Suprapubic skin (tissue), 4 donors: Measurements from ENCODE around the gene BORCS6. TPM values are rescaled to one million over a fixed set of nuclear protein-coding genes. Genes with fewer than 3 reads are reported as not detected.

Experiments
- DNase-seq, 2 donors: peaks; one replicate each; pipeline ENCODE4 v3.0.0-alpha.2; 2019; ENCODE audit warnings: low spot score in 2 of 2
- H3K27ac ChIP-seq: fragments of 200-600 bp; sonication (generic); one replicate; pipeline ENCODE4 v1.5.1; 2019
- H3K27me3 ChIP-seq: fragments of 200-600 bp; sonication (generic); one replicate; pipeline ENCODE4 v1.5.1; 2019
- H3K36me3 ChIP-seq: fragments of 200-600 bp; sonication (generic); one replicate; pipeline ENCODE4 v1.5.1; 2019
- H3K4me1 ChIP-seq: fragments of 200-600 bp; sonication (generic); one replicate; pipeline ENCODE4 v1.5.1; 2019
- H3K4me3 ChIP-seq: fragments of 200-600 bp; sonication (generic); one replicate; pipeline ENCODE4 v1.5.1; 2019; ENCODE audit warnings: mild to moderate bottlenecking
- H3K9me3 ChIP-seq: fragments of 200-600 bp; sonication (generic); one replicate; pipeline ENCODE4 v1.5.1; 2019
- EP300 ChIP-seq: sonication (generic); formaldehyde crosslinking; IDR thresholded peaks from one replicate; pipeline ENCODE4 v1.6.1; 2017; ENCODE audit warnings: antibody characterized with exemption
- POLR2A ChIP-seq, 2 donors: fragments of 450-650 bp; IDR thresholded peaks; one replicate each; pipeline ENCODE4 v1.6.1; 2017; ENCODE audit warnings: antibody characterized with exemption in 2 of 2, mild to moderate bottlenecking in 2 of 2, moderate library complexity in 2 of 2
- POLR2AphosphoS5 ChIP-seq, 3 donors: sonication (generic); formaldehyde crosslinking; IDR thresholded peaks; one replicate each; pipeline ENCODE4 v1.6.1; 2017; ENCODE audit warnings: antibody characterized with exemption in 3 of 3
- WGBS: methylation state at CpG from one replicate; pipeline ENCODE4 v1.1.5; 2018; 5-methylcytosine and 5-hydroxymethylcytosine counted together
- total RNA-seq, 4 donors: library from RNA; depleted of rRNA; stranded (reverse); fragments of >200 nt; gene quantifications; one replicate each; pipeline ENCODE4 v1.1.0, GENCODE V29; 2016
- TF ChIP-seq, protein P1 (sequence below), 2 donors: fragments of 200-600 bp in 1 of 2; fragments of 450-650 bp in 1 of 2; sonication (generic) in 1 of 2; IDR thresholded peaks; one replicate each; pipeline ENCODE4 v1.5.1; 2016 to 2019; ENCODE audit warnings: antibody characterized with exemption in 2 of 2, mild to moderate bottlenecking in 1 of 2, moderate library complexity in 1 of 2

BORCS6 gene
- total RNA-seq, 4 donors from 2014 or later: 8.1 to 10.6 (median 9.9) TPM

DNA sequence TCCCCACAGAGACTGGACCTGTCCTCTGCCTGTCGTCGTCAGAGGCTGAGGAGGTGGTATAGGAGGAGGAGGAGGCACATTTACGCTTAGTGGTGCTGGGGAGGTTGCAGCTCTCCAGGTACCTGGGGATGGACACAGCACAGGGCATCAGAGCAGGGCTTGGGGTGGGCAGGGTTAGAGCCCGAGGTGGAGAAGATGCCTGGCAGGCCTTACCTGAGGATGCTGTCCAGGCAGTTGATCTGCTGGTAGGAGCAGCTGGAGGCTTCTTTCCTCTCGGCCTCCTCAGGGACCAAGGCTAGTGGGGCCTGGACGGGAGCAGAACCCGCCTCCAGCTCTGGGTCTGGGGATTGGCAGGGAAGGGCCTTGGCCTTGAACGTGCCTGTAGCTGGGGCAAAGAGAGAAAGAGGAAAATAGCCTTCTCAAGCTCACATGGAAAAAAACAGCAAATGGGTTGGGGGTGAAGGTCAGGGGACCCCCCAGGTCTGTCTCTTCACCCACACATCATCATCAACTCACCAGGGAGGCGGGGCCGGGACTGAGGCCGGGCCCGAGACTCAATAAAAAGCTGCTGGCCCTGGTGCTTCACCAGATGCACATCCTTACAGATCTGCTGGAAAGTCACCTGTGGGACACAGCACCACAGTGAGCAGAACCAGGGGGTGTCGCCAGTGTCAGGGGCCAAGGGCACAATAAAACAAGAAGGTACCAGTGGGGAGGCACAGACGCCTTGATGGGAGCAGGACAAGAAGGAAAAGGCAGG, 43.4 kb downstream of the BORCS6 start:
- 91% methylated on average over 14 of the region's 14 CpGs for WGBS
- no peak for TF ChIP-seq POLR2AphosphoS5 (IDR thresholded peaks at IDR 0.05)
- no peak for TF ChIP-seq EP300
- no peak for TF ChIP-seq POLR2A (IDR thresholded peaks at IDR 0.05)
- TF ChIP-seq, protein P1, sequence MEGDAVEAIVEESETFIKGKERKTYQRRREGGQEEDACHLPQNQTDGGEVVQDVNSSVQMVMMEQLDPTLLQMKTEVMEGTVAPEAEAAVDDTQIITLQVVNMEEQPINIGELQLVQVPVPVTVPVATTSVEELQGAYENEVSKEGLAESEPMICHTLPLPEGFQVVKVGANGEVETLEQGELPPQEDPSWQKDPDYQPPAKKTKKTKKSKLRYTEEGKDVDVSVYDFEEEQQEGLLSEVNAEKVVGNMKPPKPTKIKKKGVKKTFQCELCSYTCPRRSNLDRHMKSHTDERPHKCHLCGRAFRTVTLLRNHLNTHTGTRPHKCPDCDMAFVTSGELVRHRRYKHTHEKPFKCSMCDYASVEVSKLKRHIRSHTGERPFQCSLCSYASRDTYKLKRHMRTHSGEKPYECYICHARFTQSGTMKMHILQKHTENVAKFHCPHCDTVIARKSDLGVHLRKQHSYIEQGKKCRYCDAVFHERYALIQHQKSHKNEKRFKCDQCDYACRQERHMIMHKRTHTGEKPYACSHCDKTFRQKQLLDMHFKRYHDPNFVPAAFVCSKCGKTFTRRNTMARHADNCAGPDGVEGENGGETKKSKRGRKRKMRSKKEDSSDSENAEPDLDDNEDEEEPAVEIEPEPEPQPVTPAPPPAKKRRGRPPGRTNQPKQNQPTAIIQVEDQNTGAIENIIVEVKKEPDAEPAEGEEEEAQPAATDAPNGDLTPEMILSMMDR (IDR thresholded peaks at IDR 0.05): no peak
- peaks cover 97% of the 10 kb centered on the region for H3K36me3 ChIP-seq
- H3K27ac ChIP-seq: no peak overlapping the region
- peak in 1 of 2 donors; percentile 67 for DNase-seq
- H3K27me3 ChIP-seq: no peaks in the 10 kb centered on the region
- peaks cover 44% of the 10 kb centered on the region for H3K4me1 ChIP-seq
- H3K9me3 ChIP-seq: no peaks in the 10 kb centered on the region
- H3K4me3 ChIP-seq: no peak overlapping the region

DNA sequence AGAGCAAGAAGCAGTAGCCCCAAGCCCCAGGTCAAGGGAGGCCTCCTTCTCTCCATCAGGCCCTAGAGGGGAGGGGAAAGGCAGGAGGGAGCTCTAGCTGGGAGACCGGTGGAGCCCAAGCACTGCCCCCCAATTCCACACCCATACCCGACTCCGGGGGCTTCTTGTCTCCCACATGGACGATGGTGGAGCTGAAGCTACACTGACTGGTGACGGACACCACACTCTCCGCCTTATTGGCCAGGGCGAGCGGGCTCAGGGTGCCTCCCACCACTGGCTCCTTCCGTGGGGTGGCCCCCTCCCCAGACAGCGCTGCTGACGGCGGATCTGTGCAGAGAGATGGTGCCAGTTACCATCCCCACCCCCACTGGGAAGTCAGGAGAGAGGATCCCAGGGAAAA, 44.2 kb downstream of the BORCS6 start:
- peaks cover 100% of the 10 kb centered on the region for H3K36me3 ChIP-seq
- DNase-seq: peak in 1 of 2 donors; percentile 67
- TF ChIP-seq, protein P1 (IDR thresholded peaks at IDR 0.05): no peak
- no peak for TF ChIP-seq POLR2AphosphoS5 (IDR thresholded peaks at IDR 0.05)
- TF ChIP-seq POLR2A (IDR thresholded peaks at IDR 0.05): no peak
- no peak for TF ChIP-seq EP300
- H3K27ac ChIP-seq: no peak overlapping the region
- H3K9me3 ChIP-seq: no peaks in the 10 kb centered on the region
- WGBS: 90% methylated on average over 9 of the region's 12 CpGs
- no peaks in the 10 kb centered on the region for H3K27me3 ChIP-seq
- peaks cover 39% of the 10 kb centered on the region for H3K4me1 ChIP-seq
- H3K4me3 ChIP-seq: no peak overlapping the region

DNA sequence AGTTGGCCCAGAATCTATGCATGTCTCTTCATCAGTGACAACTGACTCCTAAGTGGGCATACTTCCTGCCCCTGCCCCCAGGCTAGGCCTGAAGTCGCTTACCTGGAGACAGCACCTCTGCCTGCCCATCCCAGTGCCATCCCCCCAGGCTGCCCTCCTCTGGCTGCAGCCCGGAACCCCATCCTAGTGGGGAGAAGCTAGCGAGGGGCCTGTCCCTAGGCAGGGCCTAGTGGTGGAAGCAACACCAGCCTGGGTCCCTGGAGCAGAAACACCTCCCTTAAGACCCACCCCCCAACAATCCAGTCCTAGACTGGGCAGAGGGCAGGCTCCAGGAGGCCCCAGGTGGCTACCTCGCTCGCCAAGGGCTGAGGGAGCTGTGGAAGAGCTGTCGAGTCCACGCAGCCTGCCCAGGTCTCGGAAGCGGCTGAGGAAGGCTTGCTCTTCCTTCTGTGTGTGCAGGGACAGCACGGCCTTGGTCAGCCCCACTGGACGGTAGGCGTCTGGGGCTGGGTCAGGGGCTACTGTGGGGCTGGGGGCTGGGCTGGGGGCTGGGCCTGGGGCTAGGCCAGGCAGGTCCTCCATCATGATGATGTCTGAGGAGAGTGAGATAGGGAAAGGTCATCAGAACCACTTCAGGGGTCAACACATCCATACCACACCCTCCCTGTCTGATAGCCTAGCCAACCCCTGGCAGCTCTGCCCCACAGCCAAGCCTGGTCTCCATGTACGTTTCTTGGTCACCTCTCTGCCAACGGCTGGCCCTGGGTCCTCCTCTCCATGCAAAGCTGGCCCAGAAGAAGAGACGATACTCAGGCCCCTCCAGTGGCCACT, 45.4 kb downstream of the BORCS6 start:
- DNase-seq: peak in 1 of 2 donors; percentile 63
- H3K9me3 ChIP-seq: no peaks in the 10 kb centered on the region
- H3K27me3 ChIP-seq: no peaks in the 10 kb centered on the region
- TF ChIP-seq POLR2AphosphoS5 (IDR thresholded peaks at IDR 0.05) (no peak), POLR2A (IDR thresholded peaks at IDR 0.05) (no peak), EP300 (no peak)
- TF ChIP-seq, protein P1 (IDR thresholded peaks at IDR 0.05): no peak
- WGBS: 71% methylated on average over 6 of the region's 15 CpGs
- H3K27ac ChIP-seq: no peak overlapping the region
- H3K36me3 ChIP-seq: peaks cover 100% of the 10 kb centered on the region
- H3K4me1 ChIP-seq: peaks cover 37% of the 10 kb centered on the region
- H3K4me3 ChIP-seq: no peak overlapping the region

DNA sequence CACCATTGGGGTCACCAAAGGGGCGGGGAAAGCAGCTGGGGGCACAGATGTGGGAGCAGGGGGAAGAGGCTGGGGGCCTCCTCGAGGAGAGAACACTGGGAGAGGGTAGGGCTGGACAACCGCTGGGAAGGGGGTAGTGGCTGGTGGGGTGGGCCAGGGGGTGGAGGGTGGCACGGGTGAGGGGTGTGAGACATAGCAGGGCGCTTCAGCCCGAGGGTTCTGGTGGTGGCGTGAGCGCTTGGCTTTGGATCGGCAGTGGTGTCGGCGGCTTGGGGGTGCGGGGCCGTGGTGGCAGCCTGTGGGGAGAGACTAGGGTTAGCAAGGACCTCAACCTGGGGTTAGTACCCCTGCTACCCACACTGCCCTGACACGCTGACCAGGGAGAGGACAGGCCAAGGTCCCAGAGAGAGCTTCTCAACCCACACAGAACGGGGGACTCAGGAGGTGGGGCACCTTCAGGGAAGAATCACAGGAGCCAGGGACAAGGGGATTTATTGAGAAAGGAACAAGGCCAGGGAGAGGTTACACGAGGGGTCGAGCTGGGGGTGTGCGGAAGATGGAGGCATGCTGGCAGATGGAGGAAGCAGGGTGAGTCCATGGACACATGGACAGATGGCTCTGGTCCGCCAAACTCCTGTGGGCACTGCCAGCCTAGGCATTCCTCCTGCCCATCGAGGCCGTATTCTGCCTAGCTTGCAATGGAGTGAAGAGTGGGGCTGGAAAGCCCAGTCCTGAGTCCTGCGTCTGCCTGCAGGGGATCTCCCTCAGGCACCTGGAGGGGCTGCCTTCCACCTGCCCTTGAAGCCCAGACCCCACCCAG, 46.2 kb downstream of the BORCS6 start:
- peak in 1 of 2 donors; percentile 79 for DNase-seq
- TF ChIP-seq POLR2A (IDR thresholded peaks at IDR 0.05) (no peak), POLR2AphosphoS5 (IDR thresholded peaks at IDR 0.05) (no peak), EP300 (no peak)
- TF ChIP-seq, protein P1 (IDR thresholded peaks at IDR 0.05): no peak
- Histone ChIP-seq H3K9me3 (no peaks in the 10 kb centered on the region), H3K36me3 (peaks cover 94% of the 10 kb centered on the region), H3K4me3 (no peak overlapping the region), H3K4me1 (peaks cover 39% of the 10 kb centered on the region), H3K27me3 (no peaks in the 10 kb centered on the region), H3K27ac (no peak overlapping the region)
- 89% methylated on average over 21 of the region's 22 CpGs for WGBS
